GM12864 (cell line): ENCODE results near the gene WWOX.

Experiments used
- DNase-seq: peaks from one replicate; pipeline ENCODE4 v3.0.0-alpha.2; 2011; ENCODE audit warnings: low read depth
- H3K4me3 ChIP-seq: 2 replicates; pipeline ENCODE4 v1.5.1; 2011; ENCODE audit warnings: mild to moderate bottlenecking, low read depth, low read length, control low read depth
- TF ChIP-seq, protein P1 (sequence below): IDR thresholded peaks from 2 replicates; pipeline ENCODE4 v1.5.1; 2011; ENCODE audit warnings: low read depth, mild to moderate bottlenecking, moderate library complexity, low read length, control low read depth, inconsistent platforms; ENCODE audit errors: missing control alignments

WWOX gene

DNA sequence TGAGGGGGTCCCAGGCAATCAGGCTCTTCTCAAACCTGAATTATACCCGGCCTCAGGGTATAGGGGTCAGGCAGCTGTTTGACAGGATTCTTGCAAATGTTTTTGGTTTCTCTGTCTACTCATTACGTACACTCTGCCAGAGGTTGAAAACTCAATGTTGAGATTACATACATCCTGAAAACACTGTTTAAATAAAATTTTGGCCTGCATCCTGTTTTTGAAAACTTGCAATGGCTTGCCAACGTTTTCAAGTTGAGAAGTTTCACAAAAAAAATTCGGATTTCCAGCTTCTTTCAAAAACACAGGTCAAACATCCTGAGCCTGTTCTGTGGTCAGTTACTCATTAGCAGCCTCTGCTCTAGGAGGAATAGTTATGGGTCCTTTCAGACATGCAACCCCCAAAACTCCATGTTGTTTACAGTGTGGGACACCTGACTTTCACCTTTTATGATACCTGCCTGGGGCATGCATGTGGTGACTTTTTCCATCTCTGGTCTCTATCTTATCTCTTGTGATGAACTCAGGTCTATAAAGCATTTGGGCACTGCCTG is 577.8 kb downstream of the WWOX start:
- no peak for DNase-seq
- TF ChIP-seq, protein P1, sequence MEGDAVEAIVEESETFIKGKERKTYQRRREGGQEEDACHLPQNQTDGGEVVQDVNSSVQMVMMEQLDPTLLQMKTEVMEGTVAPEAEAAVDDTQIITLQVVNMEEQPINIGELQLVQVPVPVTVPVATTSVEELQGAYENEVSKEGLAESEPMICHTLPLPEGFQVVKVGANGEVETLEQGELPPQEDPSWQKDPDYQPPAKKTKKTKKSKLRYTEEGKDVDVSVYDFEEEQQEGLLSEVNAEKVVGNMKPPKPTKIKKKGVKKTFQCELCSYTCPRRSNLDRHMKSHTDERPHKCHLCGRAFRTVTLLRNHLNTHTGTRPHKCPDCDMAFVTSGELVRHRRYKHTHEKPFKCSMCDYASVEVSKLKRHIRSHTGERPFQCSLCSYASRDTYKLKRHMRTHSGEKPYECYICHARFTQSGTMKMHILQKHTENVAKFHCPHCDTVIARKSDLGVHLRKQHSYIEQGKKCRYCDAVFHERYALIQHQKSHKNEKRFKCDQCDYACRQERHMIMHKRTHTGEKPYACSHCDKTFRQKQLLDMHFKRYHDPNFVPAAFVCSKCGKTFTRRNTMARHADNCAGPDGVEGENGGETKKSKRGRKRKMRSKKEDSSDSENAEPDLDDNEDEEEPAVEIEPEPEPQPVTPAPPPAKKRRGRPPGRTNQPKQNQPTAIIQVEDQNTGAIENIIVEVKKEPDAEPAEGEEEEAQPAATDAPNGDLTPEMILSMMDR: no peak
- no peak overlapping the region for H3K4me3 ChIP-seq

DNA sequence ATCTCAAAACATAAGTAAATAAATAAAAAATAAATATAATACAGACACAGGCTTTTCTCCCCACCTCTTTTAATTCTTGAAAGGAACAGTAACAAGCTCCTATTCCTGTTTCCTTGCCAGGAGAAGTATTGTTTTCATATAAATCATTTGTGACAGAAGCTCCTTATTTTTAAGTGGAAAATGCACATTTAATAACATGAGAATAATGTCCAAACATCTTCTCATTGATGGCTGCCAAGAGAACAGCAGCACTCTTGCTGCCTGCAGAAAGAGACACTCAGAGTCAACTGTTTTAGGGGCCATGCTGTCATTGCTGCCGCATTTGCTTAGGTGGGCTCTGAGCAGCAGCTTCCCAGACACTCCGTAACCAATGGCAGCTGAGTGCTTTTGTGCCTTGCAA is 580.1 kb downstream of the WWOX start:
- TF ChIP-seq, protein P1: no peak
- H3K4me3 ChIP-seq: no peak overlapping the region

DNA sequence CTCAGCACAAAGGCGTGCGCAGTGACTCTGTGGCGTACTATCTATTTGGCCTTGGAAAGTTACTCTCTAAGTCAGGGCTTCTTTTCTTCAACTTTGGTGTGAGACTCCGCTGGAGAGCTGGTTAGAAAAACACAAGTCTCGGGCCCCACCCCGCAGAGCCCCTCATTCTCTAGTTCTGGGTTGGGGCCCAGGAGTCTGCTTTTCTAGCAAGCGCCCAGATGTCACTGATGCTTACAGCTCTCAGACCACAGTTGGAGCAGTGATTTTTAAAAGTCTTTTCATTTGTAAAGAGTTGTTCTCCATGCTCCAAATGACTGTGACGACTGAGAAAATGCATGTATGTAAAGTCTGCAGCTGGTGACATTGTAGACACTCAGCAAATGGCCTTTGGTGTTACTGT is 582.3 kb downstream of the WWOX start:
- TF ChIP-seq, protein P1: no peak
- no peak overlapping the region for H3K4me3 ChIP-seq
- DNase-seq: no peak

More for the DNA sequence above, 580.1 kb downstream of the WWOX start:
- DNase-seq: no peak

DNA sequence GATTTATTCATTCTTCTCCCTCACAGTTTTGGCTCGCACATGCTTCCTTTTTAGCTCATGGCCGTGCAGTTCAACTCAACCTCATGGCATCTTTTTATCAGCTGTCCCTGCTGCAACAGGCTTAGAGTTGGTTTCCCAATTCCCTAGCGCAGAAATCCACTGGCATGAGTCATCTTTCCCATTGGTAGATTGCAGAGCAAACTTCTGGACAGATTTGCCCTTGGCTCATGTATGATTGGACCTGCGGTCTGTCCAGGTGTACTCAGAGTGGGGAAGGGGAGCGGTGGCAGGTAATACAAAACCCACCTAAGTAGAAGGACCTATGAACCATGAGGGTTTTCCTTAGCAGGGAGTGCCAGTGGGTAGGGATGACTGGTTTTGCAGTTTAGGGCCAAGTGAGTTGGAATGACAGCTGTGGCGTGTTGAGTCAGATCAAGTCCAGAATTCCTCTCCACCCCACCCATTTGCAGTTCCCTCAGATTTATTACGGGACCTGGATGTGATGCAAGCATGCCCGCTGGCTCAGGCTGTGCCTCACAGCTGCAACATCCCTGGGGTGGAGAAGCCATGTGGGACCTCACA is 584.7 kb downstream of the WWOX start:
- DNase-seq: no peak
- H3K4me3 ChIP-seq: no peak overlapping the region
- TF ChIP-seq, protein P1: no peak

DNA sequence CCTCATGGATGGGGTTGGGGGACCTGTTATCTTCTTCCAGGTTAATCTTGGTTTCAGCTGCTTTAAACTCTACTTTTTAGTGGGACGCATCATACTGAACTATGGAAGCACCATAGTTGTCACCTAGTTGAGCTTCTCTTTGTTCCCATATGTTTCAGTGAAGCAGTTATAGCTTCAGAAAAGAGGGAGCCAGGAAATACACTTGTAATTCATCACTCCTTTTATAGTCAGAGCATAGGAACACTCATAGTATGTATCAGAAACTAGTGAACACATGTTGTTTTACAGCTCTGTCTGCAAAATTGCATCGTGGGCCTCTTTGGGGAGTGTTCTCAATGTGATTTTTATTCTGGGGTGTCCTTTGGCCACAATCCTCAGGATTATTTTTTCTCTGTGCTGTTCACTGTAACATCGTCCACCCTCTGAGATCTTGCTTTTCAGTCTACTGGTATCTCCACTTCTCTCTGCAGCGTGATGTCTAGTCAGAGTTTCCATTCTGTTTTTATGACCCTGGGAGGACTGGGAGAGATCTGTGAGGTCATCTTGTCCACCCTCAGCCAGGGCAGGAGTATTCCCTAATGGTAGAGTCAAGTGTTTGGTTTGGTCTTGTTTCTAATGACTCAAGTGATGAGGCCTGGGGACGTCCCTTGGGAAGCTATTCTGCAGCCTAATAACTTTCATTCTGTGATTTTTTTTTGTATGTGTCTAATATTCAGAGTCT is 585.4 kb downstream of the WWOX start:
- TF ChIP-seq, protein P1: no peak
- no peak for DNase-seq
- H3K4me3 ChIP-seq: no peak overlapping the region

DNA sequence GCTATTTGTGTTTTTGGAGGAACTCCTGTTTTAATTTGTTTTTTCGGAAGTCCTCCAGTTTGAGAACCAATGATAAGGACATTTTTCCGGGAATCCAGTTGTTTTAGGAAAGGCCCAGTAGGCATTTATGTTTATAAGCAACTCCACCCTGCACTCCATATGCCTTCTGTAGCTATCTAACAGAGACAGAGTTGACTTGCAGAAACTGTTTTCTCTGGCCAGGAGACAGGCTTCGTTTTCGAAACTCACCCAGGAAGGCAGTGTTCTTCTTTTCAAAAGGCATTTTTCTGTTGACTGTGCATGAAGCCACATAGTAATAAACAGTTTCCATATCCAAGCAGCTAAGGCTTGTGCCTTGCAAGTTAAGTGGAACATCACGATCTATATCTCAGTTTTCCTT is 587.1 kb downstream of the WWOX start:
- TF ChIP-seq, protein P1: no peak
- no peak for DNase-seq
- no peak overlapping the region for H3K4me3 ChIP-seq
